GM18499 (cell line): Measurements from ENCODE around the gene RBM44.
"Not testable (repeated sequence)": the region's sequence is repeated elsewhere in the genome, so short reads cannot be mapped to it uniquely, and the experiment has no call there.

Experiments used
- ATAC-seq: cut with Tn5 transposase; IDR thresholded peaks from one replicate; pipeline ENCODE4 v1.9.1; 2021; ENCODE audit warnings: moderate number of reproducible peaks; ENCODE audit not compliant: insufficient read depth, unreplicated experiment

The RBM44 gene

DNA sequence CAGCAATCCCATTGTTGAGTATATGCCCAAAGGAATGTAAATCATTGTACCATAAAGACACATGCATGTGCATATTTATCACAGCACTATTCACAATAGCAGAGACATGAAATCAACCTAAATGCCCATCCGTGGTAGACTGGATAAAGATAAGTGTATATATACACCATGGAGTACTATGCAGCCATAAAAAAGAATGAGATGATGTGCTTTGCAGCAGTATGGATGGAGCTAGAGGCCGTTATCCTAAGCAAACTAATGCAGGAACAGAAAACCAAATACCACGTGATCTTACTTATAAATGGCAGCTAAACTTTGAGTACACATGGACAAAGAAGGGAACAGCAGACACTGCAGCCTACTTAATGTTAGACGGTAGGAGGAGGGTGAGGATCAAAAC, 42.5 kb downstream of the RBM44 start:
- no peak for ATAC-seq

DNA sequence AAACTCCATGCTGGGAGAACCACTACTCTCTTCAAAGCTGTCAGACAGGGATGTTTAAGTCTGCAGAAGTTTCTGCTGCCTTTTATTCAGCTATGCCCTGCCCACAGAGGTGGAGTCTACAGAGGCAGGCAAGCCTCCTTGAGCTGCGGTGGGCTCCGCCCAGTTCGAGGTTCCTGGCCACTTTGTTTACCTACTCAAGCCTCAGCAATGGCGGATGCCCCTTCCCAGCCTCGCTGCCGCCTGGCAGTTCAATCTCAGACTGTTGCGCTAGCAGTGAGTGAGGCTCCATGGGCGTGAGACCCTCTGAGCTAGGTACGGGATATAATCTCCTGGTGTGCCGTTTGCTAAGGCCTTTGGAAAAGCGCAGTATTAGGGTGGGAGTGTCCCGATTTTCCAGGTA, 50.4 kb downstream of the RBM44 start:
- ATAC-seq, result not testable (repeated sequence)

DNA sequence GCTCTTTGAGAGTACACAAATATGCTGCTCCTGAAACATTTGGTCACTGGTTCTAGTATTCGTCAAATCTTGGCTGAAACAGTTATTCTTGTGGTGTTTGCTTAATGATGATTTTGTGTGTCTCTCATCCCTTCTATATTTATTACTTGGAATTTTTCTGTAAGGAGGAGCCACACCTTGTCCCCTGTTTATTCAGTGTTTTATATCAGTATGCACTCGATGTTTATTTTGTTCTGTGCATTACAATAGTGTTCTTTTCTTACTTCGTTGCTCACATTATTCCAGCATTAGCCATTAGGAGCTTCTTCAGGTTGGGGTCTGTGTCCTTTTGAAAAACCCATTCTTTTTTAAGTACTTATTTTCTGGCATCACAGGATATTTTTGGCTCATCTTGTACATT, 55.7 kb downstream of the RBM44 start:
- ATAC-seq, result no peak

DNA sequence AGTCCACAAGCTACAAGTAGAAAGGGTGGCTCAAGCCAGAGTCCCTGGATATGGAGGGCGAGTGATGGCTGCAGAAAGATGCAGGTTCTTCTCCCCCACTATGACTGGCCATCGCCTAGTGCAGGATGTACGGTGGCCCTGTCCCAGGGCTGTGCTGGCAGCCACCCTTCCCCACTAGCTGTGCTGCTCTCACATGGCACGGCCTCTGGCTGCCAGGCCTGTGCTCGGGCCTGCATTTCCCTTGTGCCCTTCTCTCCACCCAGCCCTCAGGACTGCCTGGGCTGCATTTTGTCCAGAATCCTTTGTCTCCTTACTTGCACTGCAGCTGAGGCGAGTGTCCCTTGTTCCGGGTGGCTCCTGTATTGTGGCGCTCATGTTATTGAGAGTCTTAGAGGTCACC, 59.2 kb downstream of the RBM44 start:
- no peak for ATAC-seq

DNA sequence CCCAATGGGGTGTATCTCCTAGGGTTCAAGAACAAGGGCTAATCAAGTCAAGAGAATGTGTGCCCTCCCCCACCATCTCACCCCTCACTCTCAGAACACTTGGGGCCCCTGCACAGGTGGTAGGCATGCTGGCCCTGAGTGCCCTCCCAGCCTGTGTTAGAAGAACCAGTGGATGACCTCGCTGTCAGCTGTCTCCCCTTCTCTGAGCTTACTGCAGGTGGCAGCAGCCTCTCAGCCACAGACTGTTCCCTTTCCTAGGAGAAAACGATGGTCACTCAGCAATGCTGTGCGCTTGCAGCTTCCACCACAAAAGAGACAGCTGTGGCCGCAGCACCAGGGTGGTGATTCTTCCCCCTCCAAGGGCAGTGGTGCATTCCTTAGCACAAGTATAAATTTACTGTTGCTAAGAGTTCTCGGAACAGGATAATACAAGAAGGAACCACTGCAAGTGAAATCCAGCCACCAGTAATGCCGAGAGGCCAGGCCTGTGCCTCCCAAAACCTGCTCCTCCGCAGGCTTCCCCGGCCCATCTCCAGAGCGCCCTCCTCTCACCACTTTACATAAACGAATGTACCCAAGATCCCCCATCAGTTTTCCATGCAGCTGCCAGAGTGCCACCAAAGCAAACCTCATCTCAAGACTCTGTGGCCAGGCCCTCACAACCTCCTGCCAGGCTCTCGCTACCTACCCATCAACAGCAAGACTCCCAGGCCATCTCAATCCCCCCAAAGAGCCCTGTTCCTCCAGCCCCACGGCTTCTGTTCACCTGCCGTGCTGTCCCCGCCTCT, 59.9 kb downstream of the RBM44 start:
- no peak for ATAC-seq

DNA sequence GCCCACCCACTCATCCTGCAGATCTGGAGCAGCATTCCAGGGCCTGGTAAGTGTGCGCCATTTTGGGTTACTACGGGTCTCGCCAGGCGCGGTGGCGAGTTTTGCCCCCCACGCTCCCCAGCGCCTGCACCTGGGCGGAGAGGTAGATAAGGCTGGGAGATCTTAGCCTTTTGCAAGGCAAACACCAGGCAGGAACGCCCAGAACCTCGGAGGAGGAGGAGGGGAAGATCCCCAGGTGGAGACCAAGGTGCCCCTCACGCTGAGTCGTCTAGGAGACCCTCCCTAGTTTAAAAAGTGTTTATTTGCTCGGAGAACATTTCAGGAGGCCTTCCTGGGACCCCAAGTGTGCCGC, 60.5 kb downstream of the RBM44 start:
- ATAC-seq, result no peak

DNA sequence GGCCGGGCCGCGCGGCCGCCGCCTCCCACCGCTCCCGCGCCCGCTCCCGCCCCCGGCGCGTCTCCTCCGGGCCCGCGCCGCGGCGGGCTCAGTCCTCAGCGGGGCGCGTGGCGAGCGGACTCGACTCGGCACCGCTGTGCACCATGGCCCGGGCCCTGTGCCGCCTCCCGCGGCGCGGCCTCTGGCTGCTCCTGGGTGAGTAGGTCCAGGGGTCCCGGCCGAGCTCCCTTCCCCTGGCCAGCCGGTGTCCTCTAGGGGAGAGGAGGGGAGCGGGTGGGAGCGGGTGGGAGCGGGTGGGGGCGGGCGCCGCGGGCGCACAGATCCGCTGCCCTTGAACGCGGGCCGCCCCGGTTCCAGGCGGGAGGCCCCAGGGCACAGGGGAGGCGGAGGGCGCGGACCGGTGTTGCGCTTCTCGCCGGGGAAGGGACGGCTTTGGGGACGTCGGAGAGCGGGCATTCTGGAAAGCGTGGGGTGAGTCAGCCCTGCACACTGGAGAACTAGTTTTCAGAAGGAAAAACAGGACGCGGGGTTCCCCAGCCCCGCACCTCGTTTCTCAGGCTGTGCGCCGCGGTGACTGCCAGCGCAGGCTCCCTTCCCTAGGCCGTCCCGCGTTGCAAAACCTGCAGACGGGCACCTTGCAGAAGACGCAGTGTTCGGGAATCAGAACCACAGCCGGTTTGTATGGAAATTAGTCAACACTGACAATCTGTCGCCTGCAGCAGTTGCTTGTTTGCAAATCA, 61.1 kb downstream of the RBM44 start, which contains the start of gene RAMP1:
Gene RAMP1, plus strand, starts transcription at position 91 of the 740 bp plus-strand sequence. Its CDS starts 53 bp downstream, at position 144.
- ATAC-seq, result no peak

DNA sequence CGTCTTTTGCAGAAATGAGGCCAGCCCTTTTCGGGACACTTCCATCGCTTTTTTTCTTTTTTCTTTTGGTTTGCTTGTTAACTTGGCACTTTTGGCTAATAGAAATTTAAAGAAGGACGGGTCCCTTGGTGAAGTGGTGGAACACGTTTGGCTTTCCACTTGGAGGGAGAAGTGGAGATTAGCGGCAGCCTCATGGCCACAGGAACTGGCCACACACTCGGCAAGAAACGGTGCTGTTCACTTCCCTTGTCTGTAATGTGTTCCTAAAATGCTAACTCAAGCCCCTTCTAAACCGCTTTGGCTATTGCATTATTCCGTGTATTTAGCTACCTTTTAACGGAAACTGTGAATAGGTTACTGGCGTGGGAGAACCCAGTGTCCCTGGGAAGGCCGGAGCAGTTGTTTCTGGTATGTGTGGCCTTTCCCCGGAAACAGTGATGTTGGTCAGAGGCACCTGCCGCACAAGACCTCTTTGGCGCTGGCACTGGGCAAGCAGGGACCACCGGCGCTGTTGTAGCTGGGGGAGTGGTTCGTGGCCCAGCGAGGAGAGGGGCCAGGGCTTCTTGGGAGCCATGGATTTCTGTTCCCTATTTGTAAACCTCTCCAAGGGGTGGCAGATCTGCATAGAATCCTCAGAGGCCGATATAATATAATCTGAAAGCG, 61.8 kb downstream of the RBM44 start:
- ATAC-seq, result no peak

DNA sequence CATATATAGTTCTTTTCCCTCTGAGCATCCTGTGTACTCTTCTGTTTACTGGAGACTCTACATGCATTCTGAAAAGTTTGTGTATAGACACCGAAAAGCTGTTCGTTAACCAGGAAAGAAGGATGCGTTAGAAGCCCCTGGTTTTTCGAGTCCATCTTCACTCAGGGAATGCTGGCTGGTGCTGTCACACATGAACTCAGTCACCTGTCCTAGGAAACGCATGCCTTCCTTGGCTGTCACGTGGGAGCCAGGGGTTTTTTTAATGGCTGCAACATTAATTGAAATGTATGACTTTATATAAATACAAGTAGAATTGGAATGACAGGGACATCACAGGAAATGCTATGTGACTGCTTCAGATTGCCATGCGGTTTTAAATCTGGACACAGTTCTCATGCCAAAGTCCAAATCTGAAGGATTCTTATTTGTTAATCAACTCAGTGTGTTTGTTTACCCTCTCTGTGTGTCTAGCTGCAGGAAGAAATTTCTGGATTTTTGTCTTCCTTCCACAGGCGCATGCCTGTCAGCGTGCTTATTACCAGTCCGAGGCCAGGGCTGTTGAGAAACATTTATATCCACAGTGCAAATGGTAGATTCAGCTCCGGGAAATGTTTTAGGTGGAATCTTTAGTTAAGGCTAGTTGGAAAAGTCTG, 63.4 kb downstream of the RBM44 start:
- no peak for ATAC-seq

DNA sequence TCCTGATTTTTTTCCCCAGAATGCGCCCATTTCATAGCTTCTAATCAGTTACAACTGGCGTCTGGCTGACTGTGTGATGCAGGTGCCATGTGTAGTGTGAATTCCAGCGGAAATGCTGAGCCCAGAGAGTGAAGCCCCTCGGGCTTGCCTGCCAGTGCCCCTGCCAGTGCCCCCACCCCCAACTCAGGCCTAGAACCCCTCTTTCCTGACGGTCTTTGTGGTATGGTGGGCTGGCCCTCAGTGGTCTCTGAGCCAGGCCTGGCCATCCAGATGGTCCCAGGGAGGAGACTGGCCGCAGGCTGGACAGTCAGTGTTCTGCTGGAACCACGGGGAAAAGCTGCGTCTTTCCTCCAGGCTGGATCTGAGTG, 63.9 kb downstream of the RBM44 start:
- no peak for ATAC-seq

DNA sequence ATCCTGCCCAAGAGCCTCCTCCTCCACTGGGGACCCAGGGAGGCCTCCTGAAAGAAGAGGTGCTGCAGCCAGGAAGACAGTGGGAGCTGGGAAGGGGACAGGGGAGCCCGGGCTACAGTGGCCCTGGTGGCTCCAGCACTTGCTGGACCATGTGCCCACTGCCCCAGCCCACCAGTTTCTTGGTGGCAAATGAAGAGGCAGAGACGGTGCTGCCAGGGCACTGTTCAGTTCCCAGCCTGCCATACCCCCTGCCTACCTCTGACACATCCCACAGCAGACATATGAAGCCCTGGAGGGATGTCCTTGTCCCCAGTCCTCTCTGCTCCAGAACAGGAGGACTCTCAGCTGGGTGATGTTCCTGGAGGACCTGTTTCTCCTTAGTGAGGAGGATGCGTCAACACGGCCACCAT, 64.5 kb downstream of the RBM44 start:
- ATAC-seq, result no peak

DNA sequence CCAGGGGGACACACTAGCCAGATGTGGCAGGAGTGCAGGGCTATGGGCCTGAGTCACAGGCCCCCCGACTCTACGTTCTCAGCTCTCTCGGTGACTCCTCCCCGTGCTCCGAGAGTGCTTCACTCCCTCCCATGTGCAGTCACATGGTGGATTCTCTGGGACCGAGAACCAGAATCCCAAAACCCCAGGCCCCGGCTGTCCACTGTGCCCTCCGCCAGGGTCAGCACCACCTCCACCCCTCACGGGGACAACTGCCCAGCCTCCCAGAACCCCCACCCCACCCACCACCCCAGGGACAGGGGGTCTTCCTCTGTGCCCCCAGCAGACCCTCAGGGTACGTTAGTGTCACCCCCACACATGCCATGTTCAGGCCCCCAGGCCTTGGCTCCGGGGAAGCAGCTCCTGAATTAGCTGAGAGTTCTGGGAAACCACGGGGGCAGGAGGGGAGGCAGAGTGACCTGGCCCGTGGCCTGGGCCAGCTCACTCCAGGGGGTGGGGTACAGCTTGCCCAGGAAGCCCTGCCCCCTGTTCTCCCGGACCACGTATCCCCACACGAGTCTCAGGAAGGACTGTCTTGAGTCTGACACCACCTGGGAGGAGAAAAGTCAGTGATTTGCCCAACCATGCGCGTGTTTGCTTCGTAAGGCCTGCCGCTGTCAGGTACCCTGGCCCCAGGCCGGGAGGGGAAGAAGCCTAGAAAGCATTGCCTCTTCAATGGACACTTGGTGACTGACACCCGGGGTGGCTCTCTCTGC, 65.3 kb downstream of the RBM44 start:
- no peak for ATAC-seq

DNA sequence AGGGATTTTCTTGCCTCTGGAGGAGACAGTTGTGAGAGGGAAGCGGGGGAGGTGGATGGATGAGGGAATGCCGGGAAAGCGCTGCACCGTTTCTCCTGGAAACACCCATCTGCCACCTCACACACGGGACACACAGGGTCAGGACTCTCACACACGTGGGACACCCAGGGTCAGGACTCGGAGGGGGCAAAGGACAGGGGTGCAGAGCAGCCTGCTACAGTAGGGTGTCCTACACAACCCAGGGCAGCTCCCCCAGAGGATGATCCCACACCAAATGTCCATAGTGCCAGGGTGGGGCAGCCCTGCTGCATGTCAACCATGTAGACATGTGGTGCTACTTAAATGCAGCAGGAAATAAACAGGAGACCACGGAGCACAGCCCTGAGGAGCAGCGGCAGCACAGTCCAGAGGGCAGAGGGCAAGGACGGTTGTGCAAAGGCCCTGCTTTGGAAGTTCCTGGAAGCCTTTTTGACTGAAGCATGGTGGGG, 65.9 kb downstream of the RBM44 start:
- ATAC-seq, result no peak

DNA sequence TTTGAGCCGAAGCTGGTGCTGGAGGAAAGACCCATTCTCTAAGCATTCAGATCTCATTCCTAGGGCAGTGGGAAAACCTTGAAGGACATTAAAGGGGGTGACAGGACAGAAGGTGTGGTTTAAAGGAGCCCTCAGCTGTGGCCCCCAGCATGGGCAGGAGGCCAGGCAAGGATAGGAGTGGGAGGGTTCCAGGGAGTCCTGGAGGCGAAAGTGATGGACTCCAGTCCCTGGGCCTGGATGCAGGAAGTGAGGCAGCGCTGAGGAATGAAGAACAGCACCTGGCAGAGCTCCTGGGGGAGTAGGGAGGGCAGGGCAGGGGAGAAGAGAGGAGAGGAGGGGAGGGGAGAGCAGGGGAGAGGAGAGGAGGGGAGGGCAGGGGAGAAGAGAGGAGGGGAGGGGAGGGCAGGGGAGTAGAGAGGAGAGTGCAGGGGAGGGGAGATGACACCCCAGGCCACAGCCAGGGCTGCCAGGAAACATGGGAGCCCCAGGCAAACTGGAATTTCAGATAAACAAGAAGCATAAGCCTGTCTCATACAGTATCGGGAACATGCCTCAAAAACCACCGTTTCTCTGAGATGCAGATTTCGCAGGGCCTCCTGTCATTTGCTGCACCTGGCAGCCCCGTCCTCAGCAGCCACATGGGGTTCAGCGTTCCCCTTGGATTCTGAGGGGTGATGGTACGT, 66.5 kb downstream of the RBM44 start:
- no peak for ATAC-seq

DNA sequence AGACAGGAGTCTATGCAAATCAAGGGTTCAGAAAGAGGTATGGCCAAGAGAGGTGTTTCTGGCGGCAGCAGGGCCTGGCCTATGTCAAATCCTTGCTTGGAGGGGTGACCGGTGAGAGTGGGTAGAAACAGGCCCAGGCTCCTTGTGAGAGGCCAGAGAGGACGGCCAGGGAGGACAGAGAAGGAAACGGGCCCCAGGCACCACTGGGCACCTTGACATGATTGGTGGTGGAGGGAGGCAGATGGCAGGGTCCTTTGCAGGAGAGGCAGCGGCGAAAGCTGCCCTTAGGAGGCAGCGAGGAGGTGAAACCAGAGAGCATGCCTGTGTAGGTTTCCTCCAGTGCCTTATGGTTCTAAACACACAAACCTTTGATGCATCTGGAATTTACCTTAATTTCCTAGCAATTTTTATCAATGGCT, 67.1 kb downstream of the RBM44 start:
- ATAC-seq, result no peak

DNA sequence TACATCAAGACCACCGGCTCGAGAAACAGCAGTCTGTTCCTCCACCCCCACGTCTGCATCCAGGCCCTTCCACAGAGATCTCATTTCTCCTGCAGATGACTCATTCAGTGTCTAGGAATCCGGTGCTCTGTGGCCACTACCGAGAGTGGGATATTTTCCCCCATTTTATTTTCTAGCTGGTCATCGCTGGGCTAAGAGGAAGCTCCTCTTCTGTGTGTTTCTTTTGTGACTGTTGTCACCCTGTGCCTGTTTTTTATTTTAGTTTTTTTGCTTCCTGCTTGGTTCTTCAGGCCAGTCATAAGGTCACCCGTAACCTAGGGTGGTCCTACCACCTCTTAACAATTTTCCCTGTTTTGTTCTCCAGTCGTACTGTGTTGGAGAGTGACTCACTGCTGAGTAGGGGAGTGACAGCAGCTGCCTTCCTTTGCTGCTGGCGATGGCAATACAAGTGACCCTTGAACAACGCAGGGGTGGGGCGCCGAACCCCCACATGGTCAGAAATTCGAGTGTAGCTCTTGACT, 67.6 kb downstream of the RBM44 start:
- ATAC-seq, result no peak

DNA sequence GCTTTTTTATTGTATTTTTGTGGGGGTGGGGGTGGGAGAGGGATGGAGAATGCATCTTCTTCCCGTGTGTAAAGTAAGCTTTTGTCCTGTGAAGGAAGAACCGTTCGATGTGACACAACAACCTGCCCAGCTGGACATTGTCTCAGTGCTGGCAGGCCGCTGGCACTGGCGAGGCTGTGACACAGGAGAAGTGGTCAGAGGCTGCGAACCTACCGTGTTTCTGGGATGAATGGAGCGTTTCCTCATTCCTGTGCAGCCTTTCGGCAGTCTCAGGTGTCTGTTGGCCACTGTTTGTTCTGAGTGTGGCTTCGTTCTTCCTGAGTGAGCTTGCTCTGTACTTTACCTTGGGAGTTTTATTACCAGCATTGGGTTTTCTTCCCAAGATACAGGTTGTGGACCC, 68.9 kb downstream of the RBM44 start:
- ATAC-seq, result no peak

DNA sequence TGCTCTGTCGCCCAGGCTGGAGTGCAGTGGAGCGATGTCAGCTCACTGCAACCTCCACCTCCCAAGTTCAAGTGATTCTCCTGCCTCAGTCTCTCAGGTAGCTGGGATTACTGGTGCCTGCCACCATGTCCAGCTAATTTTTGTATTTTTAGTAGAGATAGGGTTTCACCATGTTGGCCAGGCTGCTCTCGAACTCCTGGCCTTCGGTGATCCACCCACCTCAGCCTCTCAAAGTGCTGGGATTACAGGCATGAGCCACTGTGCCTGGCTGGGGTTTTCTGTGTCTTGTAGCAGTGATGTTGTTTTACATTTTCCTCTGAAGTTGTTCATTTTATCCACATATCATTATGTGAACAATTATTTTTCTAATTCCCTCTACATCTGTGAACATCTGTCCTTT, 69.5 kb downstream of the RBM44 start:
- ATAC-seq, result not testable (repeated sequence)

DNA sequence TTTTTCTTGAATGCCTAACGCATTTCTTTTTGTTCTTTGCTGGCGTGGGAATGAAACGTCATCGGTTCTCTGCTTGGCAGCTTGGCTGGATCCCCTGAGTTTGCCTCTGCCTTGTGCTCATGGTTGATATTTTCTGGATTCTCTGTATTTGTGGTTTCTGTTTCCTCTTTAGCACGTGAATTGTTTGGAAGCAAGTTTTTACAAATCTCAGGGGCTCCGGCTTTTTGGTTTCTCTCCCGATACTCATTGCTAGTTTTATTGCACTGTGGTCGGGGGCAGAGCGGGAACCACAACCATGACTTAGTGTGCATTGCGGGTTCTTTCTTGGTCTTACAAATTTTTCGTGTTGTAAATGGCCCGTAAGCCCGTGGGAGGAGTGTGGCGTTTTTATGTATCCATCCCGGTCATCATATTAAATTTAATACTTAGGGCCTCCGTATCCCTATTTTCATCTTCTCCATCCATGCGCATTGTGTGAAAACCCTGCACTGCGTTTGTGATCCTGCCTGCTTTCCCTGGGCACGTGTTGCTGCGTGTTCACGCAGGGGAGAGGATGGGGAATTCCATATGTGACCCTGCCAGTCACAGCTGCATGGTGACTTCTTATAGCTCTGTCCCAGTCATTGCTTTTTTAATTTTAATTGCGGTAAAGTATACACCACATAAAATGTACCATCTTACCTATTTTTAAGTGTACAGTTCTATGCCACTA, 70.2 kb downstream of the RBM44 start:
- ATAC-seq, result no peak
